ENCODE results near the gene VGLL3. TPM values are rescaled to one million over a fixed set of nuclear protein-coding genes. Genes with fewer than 3 reads are reported as not detected.
"Not testable (repeated sequence)": the region's sequence is repeated elsewhere in the genome, so short reads cannot be mapped to it uniquely, and the experiment has no call there.

VGLL3 gene
- total and polyA plus RNA-seq, 2 donors from 2014 or later = 0.30 to 4.2 TPM

- H3K4me3 ChIP-seq (ENCODE audit: low read length in 3 of 3) = no peak overlapping the region
- H3K9me3 ChIP-seq (ENCODE audit: control insufficient read depth in 2 of 3, insufficient read depth in 1 of 3, low read length in 3 of 3) = no peaks in the 10 kb centered on the region
- H3K4me1 ChIP-seq (ENCODE audit: control insufficient read depth in 2 of 3, insufficient read depth in 2 of 3, low read depth in 1 of 3, low read length in 3 of 3) = no peaks in the 10 kb centered on the region
- no peak for TF ChIP-seq CTCF (IDR thresholded peaks at IDR 0.05; ENCODE audit: borderline replicate concordance, extremely low read depth, insufficient read depth)
- H3K27ac ChIP-seq (ENCODE audit: low read depth in 2 of 2, low read length in 2 of 2) = no peak overlapping the region
- DNase-seq (no peak), FAIRE-seq (no peak)
- H3K9ac ChIP-seq (ENCODE audit: low read length in 3 of 3) = no peak overlapping the region
- no peaks in the 10 kb centered on the region for H3K36me3 ChIP-seq (ENCODE audit: control insufficient read depth in 2 of 3, insufficient read depth in 3 of 3, low read length in 3 of 3)
- no peaks in the 10 kb centered on the region for H3K27me3 ChIP-seq (ENCODE audit: control insufficient read depth, insufficient read depth, low read length)
- intact Hi-C loops (cut with DNase I) = no loop called here
Measured at GRCh38 chr3:86982883-86983282, 8.1 kb downstream of the VGLL3 start.

GRCh38 chr3:86978111-86978551 lies 12.8 kb downstream of the VGLL3 start:
- H3K27ac ChIP-seq (ENCODE audit: low read depth in 2 of 2, low read length in 2 of 2) = no peak overlapping the region
- FAIRE-seq (no peak), DNase-seq (no peak)
- H3K9me3 ChIP-seq (ENCODE audit: control insufficient read depth in 2 of 3, insufficient read depth in 1 of 3, low read length in 3 of 3) = no peaks in the 10 kb centered on the region
- no peak overlapping the region for H3K4me3 ChIP-seq (ENCODE audit: low read length in 3 of 3)
- TF ChIP-seq CTCF (IDR thresholded peaks at IDR 0.05; ENCODE audit: borderline replicate concordance, extremely low read depth, insufficient read depth) = no peak
- H3K4me1 ChIP-seq (ENCODE audit: control insufficient read depth in 2 of 3, insufficient read depth in 2 of 3, low read depth in 1 of 3, low read length in 3 of 3) = no peaks in the 10 kb centered on the region
- H3K9ac ChIP-seq (ENCODE audit: low read length in 3 of 3) = no peak overlapping the region
- intact Hi-C loops (cut with DNase I) = no loop called here
- no peaks in the 10 kb centered on the region for H3K27me3 ChIP-seq (ENCODE audit: control insufficient read depth, insufficient read depth, low read length)
- H3K36me3 ChIP-seq (ENCODE audit: control insufficient read depth in 2 of 3, insufficient read depth in 3 of 3, low read length in 3 of 3) = no peaks in the 10 kb centered on the region

- no peak for FAIRE-seq
Measured at GRCh38 chr3:86976219-86976618, 14.7 kb downstream of the VGLL3 start.

GRCh38 chr3:86974177-86974576 lies 16.8 kb downstream of the VGLL3 start:
- H3K9me3 ChIP-seq (ENCODE audit: control insufficient read depth in 2 of 3, insufficient read depth in 1 of 3, low read length in 3 of 3); H3K4me3 ChIP-seq (ENCODE audit: low read length in 3 of 3); H3K4me1 ChIP-seq (ENCODE audit: control insufficient read depth in 2 of 3, insufficient read depth in 2 of 3, low read depth in 1 of 3, low read length in 3 of 3); H3K27ac ChIP-seq (ENCODE audit: low read depth in 2 of 2, low read length in 2 of 2); H3K27me3 ChIP-seq (ENCODE audit: control insufficient read depth, insufficient read depth, low read length); DNase-seq; intact Hi-C loops (cut with DNase I); FAIRE-seq; H3K36me3 ChIP-seq (ENCODE audit: control insufficient read depth in 2 of 3, insufficient read depth in 3 of 3, low read length in 3 of 3); H3K9ac ChIP-seq (ENCODE audit: low read length in 3 of 3): not testable (repeated sequence)

More at GRCh38 chr3:86976219-86976618, 14.7 kb downstream of the VGLL3 start:
- no peak for TF ChIP-seq CTCF (IDR thresholded peaks at IDR 0.05; ENCODE audit: borderline replicate concordance, extremely low read depth, insufficient read depth)
- Histone ChIP-seq H3K9ac (ENCODE audit: low read length in 3 of 3) (no peak overlapping the region), H3K4me1 (ENCODE audit: control insufficient read depth in 2 of 3, insufficient read depth in 2 of 3, low read depth in 1 of 3, low read length in 3 of 3) (no peaks in the 10 kb centered on the region), H3K27ac (ENCODE audit: low read depth in 2 of 2, low read length in 2 of 2) (no peak overlapping the region), H3K36me3 (ENCODE audit: control insufficient read depth in 2 of 3, insufficient read depth in 3 of 3, low read length in 3 of 3) (no peaks in the 10 kb centered on the region), H3K27me3 (ENCODE audit: control insufficient read depth, insufficient read depth, low read length) (no peaks in the 10 kb centered on the region), H3K9me3 (ENCODE audit: control insufficient read depth in 2 of 3, insufficient read depth in 1 of 3, low read length in 3 of 3) (no peaks in the 10 kb centered on the region), H3K4me3 (ENCODE audit: low read length in 3 of 3) (no peak overlapping the region)
- intact Hi-C loops (cut with DNase I) = no loop called here
- no peak for DNase-seq
